HG02870 (cell line): ENCODE measurements around the gene ABLIM2.

Experiments
- ATAC-seq: cut with Tn5 transposase; IDR thresholded peaks from one replicate; pipeline ENCODE4 v1.9.1; 2021; ENCODE audit warnings: mild to moderate bottlenecking, moderate library complexity; ENCODE audit not compliant: unreplicated experiment

Gene ABLIM2

GRCh38 chr4:8033829-8034528, 124.6 kb downstream of the ABLIM2 start:
- ATAC-seq, result no peak

- ATAC-seq, result no peak
These were observed 125.4 kb downstream of the ABLIM2 start for GRCh38 chr4:8033067-8033755.

- ATAC-seq, result no peak
These were observed 126.2 kb downstream of the ABLIM2 start for GRCh38 chr4:8032381-8032780.

GRCh38 chr4:8030121-8030781, 128.4 kb downstream of the ABLIM2 start:
- no peak for ATAC-seq

GRCh38 chr4:8029689-8030088, 128.9 kb downstream of the ABLIM2 start:
- no peak for ATAC-seq

GRCh38 chr4:8028884-8029568, 129.6 kb downstream of the ABLIM2 start:
- no peak for ATAC-seq

- ATAC-seq, result no peak
These were observed 130.2 kb downstream of the ABLIM2 start for GRCh38 chr4:8028368-8028767.

GRCh38 chr4:8026453-8026852, 132.2 kb downstream of the ABLIM2 start:
- ATAC-seq, result no peak

GRCh38 chr4:8025668-8026067, 132.9 kb downstream of the ABLIM2 start:
- no peak for ATAC-seq

GRCh38 chr4:8024073-8024786, 134.4 kb downstream of the ABLIM2 start:
- ATAC-seq, result no peak

- no peak for ATAC-seq
These were observed 134.9 kb downstream of the ABLIM2 start for GRCh38 chr4:8023696-8024033.

- ATAC-seq, result no peak
These were observed 135.6 kb downstream of the ABLIM2 start for GRCh38 chr4:8022767-8023695.

- ATAC-seq, result no peak
These were observed 136.8 kb downstream of the ABLIM2 start for GRCh38 chr4:8021796-8022195.

- no peak for ATAC-seq
These were observed 138.9 kb downstream of the ABLIM2 start for GRCh38 chr4:8019396-8020365.

GRCh38 chr4:8016527-8016926, 142.1 kb downstream of the ABLIM2 start:
- no peak for ATAC-seq

GRCh38 chr4:8015512-8015911, 143.1 kb downstream of the ABLIM2 start:
- no peak for ATAC-seq

- no peak for ATAC-seq
These were observed 144.5 kb downstream of the ABLIM2 start for GRCh38 chr4:8013976-8014726.

GRCh38 chr4:8012517-8012916, 146.1 kb downstream of the ABLIM2 start:
- no peak for ATAC-seq
